Measurements from ENCODE around the gene EXOC4.

GRCh38 chr7:133987582-133987981, 734.7 kb downstream of the EXOC4 start:
- TF ChIP-seq CTCF (IDR thresholded peaks at IDR 0.05) (no peak), POLR2A (IDR thresholded peaks at IDR 0.05) (no peak), POLR2AphosphoS5 (IDR thresholded peaks at IDR 0.05; ENCODE audit: insufficient read depth in 1 of 2, low read depth in 1 of 2) (no peak)

Data from vagina (tissue), 2 donors.